G401.6 (cell line): Measurements from ENCODE around the gene ATRNL1.
A peak's percentile ranks its signal among the peaks of the same experiment; 100 is the strongest.
"Not testable (repeated sequence)": the region's sequence is repeated elsewhere in the genome, so short reads cannot be mapped to it uniquely, and the experiment has no call there.

Experiments used
- FAIRE-seq: peaks from 2 replicates; lab custom pipeline; 2012; peaks lifted over from hg19 to GRCh38; lab: Jason Lieb, UNC

The ATRNL1 gene

DNA sequence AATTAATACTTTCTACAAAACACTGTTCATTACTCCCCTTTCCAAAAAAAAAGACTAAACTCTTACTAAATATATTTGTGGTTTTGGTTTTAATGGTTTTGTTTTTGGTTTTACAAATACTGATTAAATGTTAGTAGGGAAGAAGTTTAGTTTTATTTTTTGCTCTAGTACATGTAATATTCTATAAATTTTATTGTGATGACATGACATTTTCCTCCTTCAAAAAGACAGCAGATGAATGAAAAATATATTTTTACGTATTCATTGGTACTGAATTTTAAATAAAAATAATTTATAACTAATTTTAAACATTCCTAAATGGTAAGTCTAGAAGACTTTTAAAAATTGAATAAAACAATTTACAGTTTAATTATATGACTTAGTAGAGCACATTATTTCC is 667.0 kb downstream of the ATRNL1 start:
- peak; percentile 30 for FAIRE-seq

DNA sequence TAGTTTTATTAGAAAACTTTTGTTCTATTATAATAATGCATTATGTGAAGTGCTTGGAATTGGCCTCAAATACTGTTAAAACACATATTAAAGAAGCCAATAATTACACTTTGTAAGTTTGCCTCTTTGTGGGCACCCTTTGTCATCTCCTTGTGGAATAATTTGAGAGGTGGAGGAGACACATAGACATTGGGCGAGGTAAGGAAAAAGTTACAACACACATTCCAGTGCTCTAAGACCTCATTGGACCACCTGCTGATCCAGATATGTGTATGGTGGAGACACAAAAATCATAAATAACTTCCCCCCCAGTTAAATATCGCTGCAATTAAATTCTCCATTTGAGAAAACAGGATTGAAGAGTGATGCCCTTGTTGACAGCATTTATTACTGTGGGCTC is 668.0 kb downstream of the ATRNL1 start:
- no peak for FAIRE-seq

DNA sequence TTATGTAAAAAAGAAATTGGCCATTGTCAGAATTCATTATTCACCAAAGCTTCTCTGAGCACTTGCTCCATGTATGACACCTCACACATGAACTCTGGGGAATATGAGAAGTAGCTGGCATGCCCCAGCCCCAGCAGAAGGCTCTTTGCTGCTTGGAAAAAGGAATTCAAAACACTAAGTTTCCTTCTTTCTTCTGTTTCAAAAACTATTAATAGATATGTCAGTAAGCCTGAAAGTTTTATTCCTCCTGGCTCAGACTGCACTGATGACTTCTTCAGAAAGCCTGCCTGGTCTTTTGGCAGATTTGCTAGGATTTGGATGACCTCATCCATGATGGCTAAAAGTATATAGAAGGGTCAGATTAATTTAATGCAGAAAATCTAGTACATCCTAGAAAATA is 668.9 kb downstream of the ATRNL1 start:
- FAIRE-seq = no peak

DNA sequence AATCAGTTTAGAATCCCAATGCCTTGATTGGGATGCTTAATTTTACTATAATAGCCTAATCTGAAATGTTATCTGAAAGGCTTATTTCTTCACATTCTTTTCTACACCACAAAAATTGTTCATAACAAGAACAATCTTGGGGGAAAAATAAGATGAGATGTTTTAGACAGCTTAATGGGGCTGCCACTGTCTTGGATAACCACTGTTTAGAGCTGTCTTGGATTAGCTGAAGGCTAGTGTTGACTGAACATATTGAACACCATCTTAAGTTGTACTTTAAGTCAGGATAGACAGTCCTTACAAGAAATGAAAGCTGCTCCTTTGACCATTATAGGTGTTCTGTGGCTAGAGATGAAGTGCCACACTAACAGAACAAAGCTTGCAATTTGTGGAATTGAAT is 678.6 kb downstream of the ATRNL1 start:
- FAIRE-seq = no peak

DNA sequence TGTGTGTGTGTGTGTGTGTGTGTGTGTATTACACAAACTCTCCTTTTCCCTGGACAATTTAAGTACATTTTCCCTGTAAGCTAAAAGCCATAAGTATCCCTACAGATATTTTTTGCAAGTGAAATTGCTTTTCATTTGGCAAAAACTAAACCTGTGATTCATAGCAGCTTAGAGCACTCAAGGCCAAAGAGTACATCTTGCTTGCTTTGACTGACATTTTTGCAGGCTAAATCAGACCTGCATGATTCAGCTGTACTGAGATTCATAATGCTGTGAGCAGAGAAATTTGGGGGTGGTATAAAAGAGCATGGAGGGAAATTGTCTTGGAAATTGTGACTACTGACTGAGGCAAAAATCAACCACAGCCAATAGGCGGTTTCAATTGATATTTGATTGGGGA is 679.4 kb downstream of the ATRNL1 start:
- FAIRE-seq = no peak

GRCh38 chr10:115773832-115774231 is 680.7 kb downstream of the ATRNL1 start:
- no peak for FAIRE-seq

DNA sequence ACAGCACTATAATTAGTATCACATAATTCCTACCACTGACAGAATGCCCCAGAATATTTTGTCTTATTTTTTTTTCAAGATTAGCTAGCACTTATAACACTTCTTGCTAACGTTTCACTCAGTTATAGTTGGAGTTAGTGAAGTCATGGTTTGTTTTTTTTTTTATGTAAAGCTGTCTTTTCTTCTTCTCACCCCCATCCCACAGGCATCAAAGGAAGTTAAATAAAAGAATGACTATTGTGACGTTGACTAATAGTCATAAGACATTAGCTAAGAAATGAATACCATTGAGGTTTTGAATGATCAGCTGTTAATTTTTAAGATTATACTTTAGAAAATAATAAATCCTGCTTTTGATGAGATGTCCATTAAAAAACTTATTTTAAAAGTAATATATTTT is 681.6 kb downstream of the ATRNL1 start:
- no peak for FAIRE-seq

DNA sequence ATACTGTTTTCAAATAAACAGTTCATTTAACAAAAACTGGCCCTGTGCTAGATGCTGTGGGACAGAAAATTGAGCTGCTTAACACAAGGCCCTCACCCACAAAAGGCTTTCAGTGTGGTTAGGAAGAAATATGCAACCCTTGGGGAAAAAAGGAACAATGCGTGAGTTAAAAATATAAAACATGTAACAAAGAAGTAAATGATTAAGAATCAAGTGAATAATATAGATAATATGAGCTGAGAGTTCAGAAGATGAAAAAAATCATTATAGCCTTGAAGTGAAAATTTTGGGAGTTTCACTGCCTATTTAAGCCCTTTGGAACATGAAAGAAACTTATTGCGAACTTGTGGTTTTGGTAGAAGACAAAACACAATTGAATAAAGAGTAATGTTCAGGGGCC is 684.5 kb downstream of the ATRNL1 start:
- FAIRE-seq = no peak

DNA sequence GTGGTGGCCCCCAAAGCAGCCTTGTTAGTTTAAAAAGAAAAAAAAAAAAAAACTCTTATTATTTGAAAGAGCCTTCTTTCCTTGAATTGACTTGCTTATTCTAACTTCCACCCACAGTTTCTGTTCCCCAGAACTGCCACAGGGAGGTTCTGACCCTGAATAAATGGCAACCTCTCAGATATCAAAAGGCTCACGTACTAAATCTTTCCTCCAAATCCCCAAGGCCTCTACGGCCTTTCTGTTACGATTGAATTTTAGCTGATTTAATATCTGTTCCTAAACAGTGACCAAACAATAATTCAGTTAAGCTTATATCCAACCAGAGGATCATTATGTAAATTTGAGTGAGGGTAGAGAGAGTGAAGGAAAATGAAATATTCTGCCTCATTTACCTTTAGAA is 697.1 kb downstream of the ATRNL1 start:
- no peak for FAIRE-seq

DNA sequence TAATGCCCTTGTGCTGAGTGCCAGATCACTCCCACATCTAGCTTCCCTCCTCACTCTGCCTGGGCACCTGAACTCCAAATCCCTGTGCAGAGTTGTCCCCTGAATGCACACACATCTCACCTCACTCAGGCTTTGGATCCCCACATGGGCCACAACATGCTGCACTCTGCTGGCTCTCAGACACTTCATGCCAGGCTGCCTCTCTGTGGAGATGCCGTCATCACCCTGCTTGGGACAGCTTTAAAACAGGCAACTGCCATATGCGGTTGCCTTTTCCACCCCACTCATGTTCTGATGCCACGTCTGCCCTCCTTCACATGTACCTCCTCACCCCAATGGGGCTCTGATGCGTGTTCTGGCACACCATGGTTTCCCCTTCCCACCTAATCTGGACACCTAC is 702.8 kb downstream of the ATRNL1 start:
- no peak for FAIRE-seq

- FAIRE-seq = no peak
Observed at GRCh38 chr10:115801457-115801856, 708.3 kb downstream of the ATRNL1 start.

DNA sequence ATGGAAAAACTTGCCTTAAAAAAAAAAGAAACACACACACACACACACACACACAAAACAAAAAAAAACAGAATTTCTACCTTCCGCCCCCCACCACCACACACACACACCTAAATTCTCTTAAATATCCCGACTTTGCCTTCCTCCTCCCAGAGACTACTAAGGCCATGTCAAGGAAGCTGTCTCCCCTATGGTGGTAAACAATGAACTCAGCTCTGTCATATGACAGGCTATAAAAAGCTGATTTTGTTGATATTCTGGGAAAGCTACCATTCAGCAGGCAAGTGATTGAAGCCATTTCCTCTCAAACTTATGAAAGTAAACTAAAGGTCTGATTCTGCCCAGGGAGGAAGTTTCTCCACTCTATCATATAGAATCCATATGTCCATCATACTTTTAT is 708.8 kb downstream of the ATRNL1 start:
- FAIRE-seq = no peak

DNA sequence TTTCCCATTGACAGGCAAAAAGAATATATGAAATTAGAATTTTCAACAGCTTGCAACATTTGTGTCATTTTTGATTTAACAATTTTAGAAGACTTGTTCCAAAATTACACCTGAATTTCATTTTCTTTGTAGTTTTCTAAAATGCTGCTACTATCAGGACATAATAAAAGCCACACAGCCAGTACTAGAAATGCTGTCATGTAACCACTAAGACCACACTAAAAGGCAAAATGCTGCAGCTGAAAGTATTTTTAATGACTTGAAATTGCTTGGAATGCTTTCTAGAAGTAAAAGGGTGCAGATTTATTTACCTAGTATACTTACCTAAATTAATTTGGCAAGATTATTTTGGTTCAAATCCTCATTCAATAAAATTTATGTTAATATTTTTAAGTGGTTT is 709.7 kb downstream of the ATRNL1 start:
- no peak for FAIRE-seq

DNA sequence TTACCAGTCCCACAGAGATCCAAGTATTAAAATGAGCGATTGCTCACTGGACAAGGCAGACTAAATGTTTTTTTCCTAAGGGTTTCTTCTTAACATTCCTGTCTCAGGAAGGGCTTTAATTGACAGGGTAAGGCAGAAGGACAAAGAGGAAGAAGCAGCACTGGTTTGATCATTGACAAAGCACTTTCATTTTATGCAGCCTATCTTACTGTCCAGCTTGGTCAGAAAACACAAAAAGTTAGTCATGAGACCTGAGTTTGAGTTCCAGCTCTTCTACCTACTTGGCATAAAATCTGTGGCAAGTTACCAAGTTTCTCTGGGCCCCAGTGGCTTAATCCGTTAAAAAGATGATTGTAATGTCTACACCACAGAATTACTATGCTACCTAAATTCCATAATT is 721.4 kb downstream of the ATRNL1 start:
- no peak for FAIRE-seq

DNA sequence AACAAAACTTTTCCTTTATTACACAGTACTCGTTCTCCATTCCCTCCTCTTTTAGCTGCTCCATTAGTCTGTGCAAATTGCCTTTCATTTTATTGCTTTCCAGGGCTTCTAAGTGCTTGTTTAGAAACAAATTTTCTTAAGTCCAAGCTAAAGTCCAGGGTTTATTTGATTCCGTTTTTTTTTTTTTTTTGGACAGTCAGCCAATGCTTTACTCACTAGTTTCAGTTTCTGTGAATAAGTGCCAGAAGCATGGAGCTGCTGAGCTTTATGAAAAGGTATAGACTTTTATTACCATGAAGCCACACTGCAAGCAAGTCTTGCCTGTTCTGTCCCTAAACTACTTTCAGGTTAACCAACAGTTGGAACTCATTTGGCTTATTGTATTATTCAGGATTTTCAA is 724.8 kb downstream of the ATRNL1 start:
- FAIRE-seq = no peak

DNA sequence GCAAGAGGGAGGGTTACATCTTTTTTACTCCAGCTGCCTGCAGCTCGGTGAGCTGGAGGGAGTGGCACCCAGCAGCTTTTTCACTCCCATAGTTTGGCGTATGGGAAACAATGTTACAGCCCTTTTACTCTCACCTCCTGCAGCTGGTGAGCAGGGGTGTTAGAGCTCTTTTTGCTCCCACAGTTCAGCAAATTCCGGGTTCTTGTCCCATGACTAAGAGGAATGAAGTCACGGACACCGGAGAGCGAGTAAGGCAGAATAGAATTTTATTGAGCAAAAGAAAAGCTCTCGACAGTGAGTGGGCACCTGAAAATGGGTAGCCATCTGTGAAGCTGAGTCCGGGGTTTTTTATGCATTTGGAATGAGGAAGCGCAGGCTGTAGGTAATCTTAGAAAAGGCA is 733.2 kb downstream of the ATRNL1 start:
- FAIRE-seq = no peak

DNA sequence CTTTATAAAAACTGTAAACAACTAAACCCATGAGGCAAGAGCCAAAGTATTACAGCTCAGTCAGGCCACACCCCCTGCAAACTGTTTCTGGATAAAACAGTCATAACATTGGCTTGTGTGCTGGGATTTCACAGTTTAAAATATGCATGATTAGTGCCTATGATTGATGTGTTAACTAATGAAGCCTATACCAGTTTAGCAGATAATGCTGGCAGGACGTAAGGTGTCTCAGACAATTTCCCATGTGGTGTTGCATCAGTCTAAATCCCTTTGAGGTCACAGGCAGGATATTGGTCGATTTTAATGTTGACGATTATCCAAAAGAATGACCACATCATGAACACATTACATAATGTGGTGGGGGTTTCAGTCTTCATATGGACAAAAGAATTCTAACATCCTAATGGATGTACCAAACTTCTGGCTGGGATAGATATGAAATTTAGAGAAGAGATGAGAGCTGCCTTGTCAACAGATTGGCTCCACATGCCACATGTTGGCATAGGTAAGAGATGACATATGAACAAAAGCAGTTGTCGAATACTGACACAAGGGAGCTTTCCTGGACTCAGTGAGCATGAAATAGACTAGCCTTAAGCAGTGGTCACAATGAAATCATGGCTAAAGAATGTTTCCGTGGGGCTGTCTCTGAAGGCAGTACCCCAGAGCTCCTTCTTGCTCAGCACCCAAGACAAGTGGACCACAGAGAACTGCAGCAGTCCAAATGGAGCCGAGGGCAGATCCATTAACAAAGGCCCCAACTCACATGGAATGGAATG is 734.3 kb downstream of the ATRNL1 start:
- FAIRE-seq = no peak

DNA sequence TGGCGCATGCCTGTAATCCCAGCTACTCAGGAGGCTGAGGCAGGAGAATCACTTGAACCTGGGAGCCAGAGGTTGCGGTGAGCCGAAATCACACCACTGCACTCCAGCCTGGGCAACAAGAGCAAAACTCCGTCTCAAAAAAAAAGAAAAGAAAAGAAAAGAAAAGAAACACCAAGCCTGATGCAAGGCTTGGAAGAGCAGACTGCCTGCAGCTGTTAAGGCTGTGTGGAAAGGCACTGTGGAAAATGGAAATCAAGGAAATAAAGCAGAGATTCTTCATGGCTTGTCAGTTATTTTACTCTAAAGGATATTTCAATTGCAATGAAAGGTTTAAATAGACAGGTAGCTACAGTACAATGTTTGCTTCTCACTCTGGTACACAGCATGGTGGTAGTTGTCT is 735.0 kb downstream of the ATRNL1 start:
- not testable (repeated sequence) for FAIRE-seq

DNA sequence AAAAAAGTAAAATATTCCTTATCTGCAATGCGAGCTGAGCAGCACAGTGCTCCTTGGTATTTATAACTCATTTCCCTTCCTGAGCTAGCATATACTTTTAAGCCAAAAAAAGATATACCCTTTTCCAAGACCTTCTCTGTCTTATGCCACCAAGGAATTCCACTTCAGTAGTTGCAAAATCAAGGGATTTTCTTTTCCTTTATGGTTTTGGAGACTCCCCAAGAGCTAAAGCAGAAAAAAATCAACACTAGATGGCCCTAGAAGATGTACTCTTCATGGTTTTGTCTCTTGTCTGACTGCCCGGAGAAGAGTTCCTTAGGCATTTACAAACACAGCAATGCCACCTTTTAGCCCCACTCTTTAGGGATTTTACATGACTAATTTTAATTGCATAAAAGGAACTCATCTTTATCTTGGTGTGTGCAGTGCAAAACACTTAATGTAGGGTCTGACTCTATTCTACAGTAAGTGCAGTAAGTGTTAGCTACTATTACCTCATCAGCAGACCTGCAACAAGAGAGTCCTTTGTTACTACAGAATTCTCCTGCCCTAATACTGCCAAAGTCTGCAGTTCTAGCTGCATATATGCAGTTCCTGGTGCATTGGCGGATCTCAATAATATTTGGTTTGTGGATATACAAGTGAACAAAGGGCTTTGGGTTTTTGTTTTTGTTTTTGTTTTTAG is 736.5 kb downstream of the ATRNL1 start:
- no peak for FAIRE-seq

- FAIRE-seq = no peak
Observed at GRCh38 chr10:115830265-115830970, 737.3 kb downstream of the ATRNL1 start.

- no peak for FAIRE-seq
Observed at GRCh38 chr10:115831016-115831415, 737.9 kb downstream of the ATRNL1 start.

- no peak for FAIRE-seq
Observed at GRCh38 chr10:115833119-115833518, 740.0 kb downstream of the ATRNL1 start.

DNA sequence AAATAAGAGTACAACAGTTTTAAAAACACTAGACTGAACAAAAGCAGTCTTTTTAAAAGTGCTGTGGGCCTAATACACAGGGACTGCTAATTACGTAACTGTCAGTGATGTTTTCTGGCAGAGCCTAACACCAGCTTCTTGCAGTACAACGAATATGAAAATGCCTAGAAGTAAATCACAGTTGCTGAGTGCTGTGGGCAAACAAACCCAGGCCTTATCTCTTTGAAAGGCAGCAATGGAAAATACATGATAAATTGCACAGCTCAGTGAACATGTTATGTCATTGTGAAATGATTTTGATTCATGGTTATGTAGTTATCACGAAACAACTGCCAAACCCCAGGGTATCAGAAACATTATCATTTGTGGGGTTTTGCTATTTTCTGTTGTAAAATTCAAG is 751.4 kb downstream of the ATRNL1 start:
- FAIRE-seq = no peak

DNA sequence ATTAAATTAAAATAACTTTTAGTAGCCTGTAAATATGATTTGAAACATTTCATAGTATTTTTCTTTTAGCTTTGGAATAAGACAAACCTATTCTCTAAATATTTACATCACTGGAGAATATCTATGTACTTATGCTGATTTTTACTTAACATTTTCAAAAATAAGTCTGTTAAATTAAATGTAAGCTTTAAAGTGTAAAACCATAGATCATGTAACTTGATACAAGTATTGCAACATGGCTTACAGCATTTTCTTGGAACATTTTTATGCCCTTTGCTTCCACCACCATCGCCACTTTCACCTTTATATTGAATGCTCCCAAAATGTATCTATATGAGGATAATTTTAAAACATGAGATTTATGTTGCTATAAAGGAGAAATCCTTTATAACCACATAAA is 752.8 kb downstream of the ATRNL1 start:
- FAIRE-seq = no peak
